GM12892 (cell line): Measurements from ENCODE around the gene UGT2B28.
"Not testable (repeated sequence)": the region's sequence is repeated elsewhere in the genome, so short reads cannot be mapped to it uniquely, and the experiment has no call there.

ENCODE experiments used
- POLR2A ChIP-seq: IDR thresholded peaks from 2 replicates; pipeline ENCODE4 v1.6.1; 2011; ENCODE audit warnings: low read depth, low read length, control low read depth
- POLR2AphosphoS5 ChIP-seq: IDR thresholded peaks from 2 replicates; pipeline ENCODE4 v1.6.1; 2011; ENCODE audit warnings: low read depth, low read length, control low read depth
- TAF1 ChIP-seq: IDR thresholded peaks from 2 replicates; pipeline ENCODE4 v1.6.1; 2011; ENCODE audit warnings: low read depth, mild to moderate bottlenecking, control low read depth, low read length, borderline replicate concordance

DNA sequence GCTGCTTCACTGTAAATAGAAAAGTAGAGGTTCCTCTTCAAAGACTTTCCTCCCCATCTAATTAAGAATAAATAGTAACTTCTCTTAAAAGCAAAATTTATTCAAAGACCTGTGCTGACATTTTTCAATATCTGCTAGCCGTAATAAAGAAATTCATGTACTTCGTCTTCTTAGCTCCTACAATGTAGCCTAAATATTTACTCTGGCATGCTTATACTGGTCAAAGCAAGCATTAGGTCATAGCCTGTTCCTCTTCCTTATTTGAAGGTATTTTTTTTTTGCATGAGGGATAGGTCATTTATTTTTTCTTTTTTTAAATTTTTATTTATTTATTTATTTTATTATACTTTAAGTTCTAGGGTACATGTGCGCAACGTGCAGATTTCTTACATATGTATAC, 30.0 kb downstream of the UGT2B28 start:
- TF ChIP-seq POLR2AphosphoS5, POLR2A, TAF1: not testable (repeated sequence)
